Stomach (tissue), 4 donors: ENCODE data around the gene NUTM2D.
"Not testable (repeated sequence)": the region's sequence is repeated elsewhere in the genome, so short reads cannot be mapped to it uniquely, and the experiment has no call there.

Experiments
- CTCF ChIP-seq, 7 experiments: fragments of 450-650 bp in 4 of 7; fragments of 200-600 bp in 3 of 7; sonication (generic) in 3 of 7; IDR thresholded peaks; one replicate each; pipeline ENCODE4 v1.5.1; 2016 to 2019; ENCODE audit warnings: antibody characterized with exemption in 7 of 7, control low read depth in 2 of 7, mild to moderate bottlenecking in 1 of 7
- EP300 ChIP-seq: sonication (generic); formaldehyde crosslinking; IDR thresholded peaks from one replicate; pipeline ENCODE4 v1.6.1; 2017; ENCODE audit warnings: antibody characterized with exemption

- TF ChIP-seq CTCF (IDR thresholded peaks at IDR 0.05); EP300: not testable (repeated sequence)
Measured at GRCh38 chr10:87358159-87358558, 615 bp downstream of the NUTM2D start.
